Measurements from ENCODE around the gene FAM110A. TPM values are rescaled to one million over a fixed set of nuclear protein-coding genes. Genes with fewer than 3 reads are reported as not detected.
A peak's percentile ranks its signal among the peaks of the same experiment; 100 is the strongest.
"Not testable (repeated sequence)": the region's sequence is repeated elsewhere in the genome, so short reads cannot be mapped to it uniquely, and the experiment has no call there.

Gene FAM110A
- 1 to 10 TPM; 1.8 to 8.4 (median 2.6) TPM for total RNA-seq
- 1 to 10 TPM; 5.3 to 5.4 TPM for polyA plus RNA-seq

DNA sequence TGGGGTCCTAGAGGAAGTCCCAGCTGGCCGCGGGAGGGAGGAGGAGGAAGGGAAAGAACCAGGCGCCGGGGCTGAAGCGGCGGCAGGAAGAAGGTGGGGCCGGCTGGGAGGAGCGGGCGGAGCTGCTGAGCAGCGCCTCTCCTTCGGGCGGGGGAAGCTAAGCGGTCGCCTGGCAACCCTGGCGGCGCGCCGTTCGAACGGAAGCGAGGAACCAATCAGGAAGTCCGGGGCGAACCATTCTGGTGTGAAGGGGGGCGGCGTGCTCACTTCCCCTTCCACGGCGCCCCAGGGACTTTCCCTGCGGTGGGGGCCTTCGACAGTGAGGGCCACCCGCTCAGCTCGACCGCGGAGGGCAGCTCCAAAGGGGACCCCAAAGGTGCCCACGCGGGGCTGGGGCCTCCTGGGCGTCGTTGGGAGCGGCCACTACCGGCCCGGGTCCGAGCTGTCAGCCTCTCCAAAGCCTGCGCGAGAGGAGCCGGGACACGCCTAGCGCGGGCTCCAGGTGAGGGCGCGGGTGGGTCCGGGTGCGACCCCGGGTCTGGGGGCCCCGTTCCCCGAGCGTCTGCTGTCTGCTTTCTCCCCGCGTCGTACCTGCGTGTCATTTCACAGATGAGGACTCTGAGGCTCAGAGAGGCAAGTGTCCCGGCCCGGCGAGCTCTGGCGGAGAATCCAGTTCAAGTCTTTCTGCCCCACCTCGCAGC, at the start of gene FAM110A:
FAM110A (plus strand) TSS at position 266 of the 701 bp plus-strand sequence. CDS start 11,090 bp downstream, outside the sequence.
- TF ChIP-seq, protein P1, sequence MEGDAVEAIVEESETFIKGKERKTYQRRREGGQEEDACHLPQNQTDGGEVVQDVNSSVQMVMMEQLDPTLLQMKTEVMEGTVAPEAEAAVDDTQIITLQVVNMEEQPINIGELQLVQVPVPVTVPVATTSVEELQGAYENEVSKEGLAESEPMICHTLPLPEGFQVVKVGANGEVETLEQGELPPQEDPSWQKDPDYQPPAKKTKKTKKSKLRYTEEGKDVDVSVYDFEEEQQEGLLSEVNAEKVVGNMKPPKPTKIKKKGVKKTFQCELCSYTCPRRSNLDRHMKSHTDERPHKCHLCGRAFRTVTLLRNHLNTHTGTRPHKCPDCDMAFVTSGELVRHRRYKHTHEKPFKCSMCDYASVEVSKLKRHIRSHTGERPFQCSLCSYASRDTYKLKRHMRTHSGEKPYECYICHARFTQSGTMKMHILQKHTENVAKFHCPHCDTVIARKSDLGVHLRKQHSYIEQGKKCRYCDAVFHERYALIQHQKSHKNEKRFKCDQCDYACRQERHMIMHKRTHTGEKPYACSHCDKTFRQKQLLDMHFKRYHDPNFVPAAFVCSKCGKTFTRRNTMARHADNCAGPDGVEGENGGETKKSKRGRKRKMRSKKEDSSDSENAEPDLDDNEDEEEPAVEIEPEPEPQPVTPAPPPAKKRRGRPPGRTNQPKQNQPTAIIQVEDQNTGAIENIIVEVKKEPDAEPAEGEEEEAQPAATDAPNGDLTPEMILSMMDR (IDR thresholded peaks at IDR 0.05), result no peak
- H3K27me3 ChIP-seq, result no peaks in the 10 kb centered on the region
- H3K27ac ChIP-seq, result peak within 1 kb of the TSS; percentile 33 to 76 (median 56)
- H3K4me3 ChIP-seq, result peak within 1 kb of the TSS; percentile 69 to 97 (median 84)
- peak; percentile 97 to 100 (median 99) for ATAC-seq
- H3K9me3 ChIP-seq, result no peaks in the 10 kb centered on the region
- WGBS, 2 donors, result 0% methylated on average over 59 to 64 of the region's 64 CpGs
- DNase-seq, result peak; percentile 94 to 98 (median 96)
- no peaks in the 10 kb centered on the region for H3K36me3 ChIP-seq
- FAIRE-seq, result peak; percentile 5
- intact Hi-C loops (cut with DNase I), result no loop called here
- H3K4me1 ChIP-seq, result peaks cover 0 to 13% (median 6%) of the 10 kb centered on the region in 3 donors

DNA sequence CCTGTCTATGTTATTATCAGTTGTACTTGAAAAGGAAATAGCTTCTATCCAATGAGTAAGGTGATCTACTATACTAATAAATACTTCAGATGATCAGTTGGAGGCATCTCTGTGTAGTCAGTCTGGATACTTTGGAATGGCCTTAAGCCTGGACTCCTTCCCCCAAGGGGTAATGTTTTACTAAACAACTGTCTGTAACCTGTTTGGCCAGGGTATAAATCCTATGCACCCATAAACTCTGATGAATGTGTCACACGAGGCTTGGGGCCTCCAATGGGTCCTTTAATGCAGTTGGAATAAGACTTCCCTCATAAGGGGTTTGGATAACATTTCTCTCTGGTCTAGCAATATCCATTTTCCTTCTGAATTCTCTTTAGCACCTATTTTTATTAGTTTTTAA, 45.7 kb upstream of the FAM110A start:
- DNase-seq (no peak), FAIRE-seq (no peak), ATAC-seq (no peak)
- Histone ChIP-seq H3K4me1 (no peaks in the 10 kb centered on the region), H3K36me3 (no peaks in the 10 kb centered on the region), H3K9me3 (no peaks in the 10 kb centered on the region), H3K4me3 (no peak overlapping the region), H3K27ac (no peak overlapping the region), H3K27me3 (no peaks in the 10 kb centered on the region)
- 9 to 11% methylated on average over 1 of the region's 1 CpG for WGBS, 2 donors
- TF ChIP-seq, protein P1 (IDR thresholded peaks at IDR 0.05), result no peak
- intact Hi-C loops (cut with DNase I), result no loop called here

DNA sequence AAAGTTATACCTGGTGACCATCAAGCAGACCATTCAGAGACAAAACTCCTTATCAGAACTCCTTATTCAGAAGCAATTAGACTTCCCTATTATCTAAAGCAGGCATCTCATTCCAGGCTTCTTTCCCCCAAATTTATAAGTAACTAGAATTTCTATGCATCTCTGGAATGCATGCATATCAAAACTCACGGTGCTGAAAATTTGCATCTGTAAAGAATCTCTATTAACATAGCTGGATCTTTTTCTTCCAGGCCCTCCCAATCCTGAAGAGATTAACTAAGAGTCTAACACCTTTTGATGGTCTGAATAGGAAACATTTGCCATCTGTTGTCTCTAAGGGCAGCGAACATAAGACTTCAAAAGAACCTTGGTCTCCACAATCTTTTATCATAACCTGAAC, 42.5 kb upstream of the FAM110A start:
- Histone ChIP-seq H3K36me3 (no peaks in the 10 kb centered on the region), H3K27me3 (no peaks in the 10 kb centered on the region), H3K4me3 (no peak overlapping the region), H3K9me3 (no peaks in the 10 kb centered on the region), H3K27ac (no peak overlapping the region), H3K4me1 (no peaks in the 10 kb centered on the region)
- FAIRE-seq (no peak), ATAC-seq (no peak), DNase-seq (no peak)
- TF ChIP-seq, protein P1 (IDR thresholded peaks at IDR 0.05), result no peak
- intact Hi-C loops (cut with DNase I), result no loop called here
- 44 to 52% methylated on average over 2 of the region's 2 CpGs for WGBS, 2 donors

DNA sequence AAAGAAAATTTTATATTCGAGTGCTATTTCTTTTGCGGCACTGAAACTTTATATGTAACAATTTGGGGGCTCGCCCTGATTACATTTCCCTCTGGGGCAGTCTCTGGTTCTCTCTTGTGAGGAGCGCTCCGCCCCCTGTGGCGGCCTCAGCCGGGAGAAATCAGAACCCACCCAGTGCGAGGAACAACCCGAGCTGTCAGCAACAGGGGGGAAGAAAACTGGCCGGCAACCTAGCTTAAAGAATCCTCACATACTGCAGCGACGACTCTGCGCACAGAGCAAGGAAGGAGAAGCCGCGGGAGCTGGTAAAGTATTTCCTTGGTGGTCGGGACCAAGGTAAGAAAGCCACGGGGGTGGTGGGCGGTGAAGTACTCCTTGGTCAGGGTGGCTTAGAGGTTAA, 41.3 kb upstream of the FAM110A start:
- Histone ChIP-seq H3K27me3 (no peaks in the 10 kb centered on the region), H3K36me3 (no peaks in the 10 kb centered on the region), H3K4me1 (no peaks in the 10 kb centered on the region), H3K9me3 (no peaks in the 10 kb centered on the region), H3K27ac (no peak overlapping the region), H3K4me3 (no peak overlapping the region)
- no peak for ATAC-seq
- intact Hi-C loops (cut with DNase I), result no loop called here
- no peak for FAIRE-seq
- no peak for DNase-seq
- WGBS, 2 donors, result 84 to 85% methylated on average over 18 of the region's 18 CpGs
- TF ChIP-seq, protein P1 (IDR thresholded peaks at IDR 0.05), result no peak

DNA sequence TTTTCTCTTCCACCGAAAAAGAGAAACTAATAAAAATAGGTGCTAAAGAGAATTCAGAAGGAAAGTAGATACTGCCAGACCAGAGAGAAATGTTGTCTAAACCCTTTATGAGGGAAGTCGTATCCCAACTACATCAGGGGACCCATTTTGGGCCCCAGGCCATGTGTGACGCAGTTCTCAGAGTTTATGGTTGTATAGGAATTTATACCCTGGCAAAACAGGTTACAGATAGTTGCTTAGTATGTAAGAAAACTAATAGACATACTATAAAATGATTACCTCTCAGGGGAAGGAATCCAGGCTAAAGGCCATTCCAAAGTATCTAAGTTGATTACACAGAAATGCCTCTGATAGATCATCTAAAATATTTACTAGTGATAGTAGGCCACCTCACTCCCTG, 36.6 kb upstream of the FAM110A start:
- Histone ChIP-seq H3K27ac (no peak overlapping the region), H3K27me3 (no peaks in the 10 kb centered on the region), H3K4me1 (no peaks in the 10 kb centered on the region), H3K9me3 (no peaks in the 10 kb centered on the region), H3K36me3 (no peaks in the 10 kb centered on the region), H3K4me3 (no peak overlapping the region)
- FAIRE-seq (no peak), ATAC-seq (no peak), DNase-seq (no peak)
- WGBS, 2 donors, result 69 to 77% methylated on average over 3 of the region's 3 CpGs
- TF ChIP-seq, protein P1 (IDR thresholded peaks at IDR 0.05), result no peak
- intact Hi-C loops (cut with DNase I), result no loop called here

DNA sequence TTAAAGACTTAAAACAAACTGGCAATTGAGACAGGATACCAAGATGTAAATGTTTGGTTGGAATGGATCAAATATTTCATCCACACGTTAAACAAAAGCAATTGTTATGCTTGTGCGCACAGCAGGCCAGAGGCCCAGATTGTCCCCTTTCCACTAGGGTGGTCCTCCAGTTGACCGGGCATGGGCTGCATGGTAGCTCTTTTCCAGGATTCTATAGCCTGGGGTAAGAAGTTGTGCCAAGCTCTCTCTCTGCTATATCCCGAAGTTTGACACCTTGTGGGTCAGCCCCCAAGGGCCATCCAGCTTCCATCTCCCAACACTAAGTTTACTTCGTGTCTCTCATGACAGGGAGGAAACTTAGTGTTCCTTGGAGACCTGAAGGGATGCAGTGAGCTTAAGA, 34.8 kb upstream of the FAM110A start:
- H3K4me1 ChIP-seq; intact Hi-C loops (cut with DNase I); DNase-seq; H3K36me3 ChIP-seq; H3K27me3 ChIP-seq; H3K27ac ChIP-seq; H3K4me3 ChIP-seq; FAIRE-seq; H3K9me3 ChIP-seq; ATAC-seq: not testable (repeated sequence)
- 45 to 47% methylated on average over 5 of the region's 5 CpGs for WGBS, 2 donors

DNA sequence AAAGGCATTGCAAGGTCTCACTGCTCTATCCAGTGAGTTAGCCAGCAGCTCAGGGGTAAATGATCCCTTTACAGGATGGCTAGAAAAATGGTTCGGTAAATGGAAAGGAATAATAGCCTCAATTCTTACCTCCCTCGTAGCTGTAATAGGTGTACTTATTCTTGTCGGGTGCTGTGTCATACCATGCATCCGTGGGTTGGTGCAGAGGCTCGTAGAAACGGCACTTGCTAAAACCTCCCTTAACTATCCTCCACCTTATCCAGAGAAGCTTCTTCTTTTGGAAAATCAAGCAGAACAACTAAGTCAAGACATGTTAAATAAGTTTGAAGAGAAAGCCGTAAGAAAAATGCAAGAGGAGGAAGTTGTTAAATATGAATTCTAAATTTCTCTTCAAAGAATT, 33.5 kb upstream of the FAM110A start:
- 67 to 89% methylated on average over 7 of the region's 7 CpGs for WGBS, 2 donors
- H3K4me3 ChIP-seq; H3K9me3 ChIP-seq; H3K36me3 ChIP-seq; FAIRE-seq; intact Hi-C loops (cut with DNase I); DNase-seq; H3K27me3 ChIP-seq; H3K27ac ChIP-seq; H3K4me1 ChIP-seq; ATAC-seq: not testable (repeated sequence)
